ENCODE data around the gene PHC1. TPM values are rescaled to one million over a fixed set of nuclear protein-coding genes. Genes with fewer than 3 reads are reported as not detected.
"Not testable (repeated sequence)": the region's sequence is repeated elsewhere in the genome, so short reads cannot be mapped to it uniquely, and the experiment has no call there.

The PHC1 gene
- total RNA-seq, 1 experiment from 2014 or later = 6.9 TPM

GRCh38 chr12:8934080-8934479 lies 19.8 kb downstream of the PHC1 start:
- BruUV-seq (replicated peaks); ATAC-seq; POLR2A ChIA-PET (ENCODE audit: unreplicated experiment): not testable (repeated sequence)

DNA sequence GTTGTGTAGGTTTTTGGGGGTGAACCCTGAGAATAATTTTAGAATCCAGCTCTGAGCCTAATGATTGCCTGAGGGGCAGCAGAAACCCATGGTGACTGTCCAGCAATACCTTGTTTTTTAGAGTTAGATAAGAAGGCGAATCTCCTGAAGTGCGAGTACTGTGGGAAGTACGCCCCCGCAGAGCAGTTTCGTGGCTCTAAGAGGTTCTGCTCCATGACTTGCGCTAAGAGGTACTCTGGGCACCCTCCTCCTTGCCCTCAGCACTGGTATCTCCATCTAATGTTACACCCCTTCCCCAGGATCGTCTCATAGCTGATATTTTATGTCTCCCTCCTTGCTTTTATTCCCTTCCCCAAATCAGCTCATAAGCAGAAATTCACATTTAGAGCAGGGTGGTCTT lies 22.4 kb downstream of the PHC1 start:
- no peaks in the 10 kb centered on the region for H4K20me1 ChIP-seq (ENCODE audit: low read length)
- H3K4me1 ChIP-seq (ENCODE audit: insufficient read depth, low read length) = no peaks in the 10 kb centered on the region
- no peak overlapping the region for H3K4me3 ChIP-seq (ENCODE audit: low read length)
- no peaks in the 10 kb centered on the region for H3K9me2 ChIP-seq (replicated peaks; ENCODE audit: low read length)
- no peak overlapping the region for H3K27ac ChIP-seq (ENCODE audit: low read length)
- intact Hi-C loops (cut with micrococcal nuclease) = no loop called here
- ChIA-PET CTCF (no interaction called here), POLR2A (ENCODE audit: unreplicated experiment) (no interaction called here)
- no peaks in the 10 kb centered on the region for H3K79me2 ChIP-seq (ENCODE audit: low read length)
- H3K9ac ChIP-seq (ENCODE audit: low read length) = no peak overlapping the region
- TF ChIP-seq EZH2phosphoT487 (IDR thresholded peaks at IDR 0.05; ENCODE audit: borderline replicate concordance, low read length) = no peak
- no peak for TF ChIP-seq EZH2 (IDR thresholded peaks at IDR 0.05; ENCODE audit: low read length, unreplicated experiment)
- no peak for TF ChIP-seq CTCF (conservative IDR thresholded peaks at IDR 0.05; ENCODE audit: low read depth, low read length)
- no peak overlapping the region for H2AFZ ChIP-seq (ENCODE audit: low read length)
- H3F3A ChIP-seq (ENCODE audit: low read length, unreplicated experiment) = no peaks in the 10 kb centered on the region
- no peak for DNase-seq
- H3K36me3 ChIP-seq (ENCODE audit: low read depth, low read length) = peaks cover 5% of the 10 kb centered on the region; the same call in 1 of the 2 replicates
- no TSS peak for BruUV-seq (replicated peaks)
- no peak overlapping the region for H3K4me2 ChIP-seq (ENCODE audit: low read length)
- H3K9me3 ChIP-seq (ENCODE audit: low read length) = no peaks in the 10 kb centered on the region
- no peak for ATAC-seq
- H3K27me3 ChIP-seq (ENCODE audit: low read length) = no peaks in the 10 kb centered on the region

More at GRCh38 chr12:8934080-8934479, 19.8 kb downstream of the PHC1 start:
- H3K9me3 ChIP-seq (ENCODE audit: low read length); H4K20me1 ChIP-seq (ENCODE audit: low read length); H3K9me2 ChIP-seq (replicated peaks; ENCODE audit: low read length); intact Hi-C loops (cut with micrococcal nuclease); H3K4me1 ChIP-seq (ENCODE audit: insufficient read depth, low read length); H3F3A ChIP-seq (ENCODE audit: low read length, unreplicated experiment); H2AFZ ChIP-seq (ENCODE audit: low read length); H3K4me2 ChIP-seq (ENCODE audit: low read length); H3K27me3 ChIP-seq (ENCODE audit: low read length); H3K79me2 ChIP-seq (ENCODE audit: low read length); H3K27ac ChIP-seq (ENCODE audit: low read length); DNase-seq; H3K9ac ChIP-seq (ENCODE audit: low read length); H3K4me3 ChIP-seq (ENCODE audit: low read length); H3K36me3 ChIP-seq (ENCODE audit: low read depth, low read length); CTCF ChIA-PET: not testable (repeated sequence)

DNA sequence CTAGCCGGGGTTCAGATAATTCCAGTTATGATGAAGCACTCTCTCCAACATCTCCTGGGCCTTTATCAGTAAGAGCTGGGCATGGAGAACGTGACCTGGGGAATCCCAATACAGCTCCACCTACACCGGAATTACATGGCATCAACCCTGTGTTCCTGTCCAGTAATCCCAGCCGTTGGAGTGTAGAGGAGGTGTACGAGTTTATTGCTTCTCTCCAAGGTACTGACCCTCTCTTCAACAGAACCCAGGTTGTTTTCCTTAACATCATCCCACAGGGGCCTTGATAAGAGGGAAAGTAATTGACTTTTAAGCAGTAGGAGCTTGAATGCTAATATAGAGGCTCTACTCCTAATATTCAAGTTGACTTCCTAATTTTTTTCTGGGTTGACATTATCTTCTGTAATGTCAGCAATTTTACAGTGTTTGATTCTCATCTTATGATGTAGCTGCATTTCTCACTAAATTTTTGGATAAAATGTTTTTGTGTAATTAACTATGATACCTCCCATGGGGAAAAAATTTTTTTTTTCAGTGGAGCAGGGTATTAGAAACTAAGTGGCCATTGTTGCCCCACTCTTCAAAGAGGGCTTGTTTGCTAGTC lies 23.6 kb downstream of the PHC1 start:
- DNase-seq; H3K27me3 ChIP-seq (ENCODE audit: low read length); H3K36me3 ChIP-seq (ENCODE audit: low read depth, low read length); H3K4me3 ChIP-seq (ENCODE audit: low read length); H3K79me2 ChIP-seq (ENCODE audit: low read length); POLR2A ChIA-PET (ENCODE audit: unreplicated experiment); H2AFZ ChIP-seq (ENCODE audit: low read length); H3K9me2 ChIP-seq (replicated peaks; ENCODE audit: low read length); H3K9ac ChIP-seq (ENCODE audit: low read length); H3F3A ChIP-seq (ENCODE audit: low read length, unreplicated experiment); H4K20me1 ChIP-seq (ENCODE audit: low read length); ATAC-seq; BruUV-seq (replicated peaks); H3K27ac ChIP-seq (ENCODE audit: low read length); H3K4me1 ChIP-seq (ENCODE audit: insufficient read depth, low read length); H3K9me3 ChIP-seq (ENCODE audit: low read length); intact Hi-C loops (cut with micrococcal nuclease); H3K4me2 ChIP-seq (ENCODE audit: low read length): not testable (repeated sequence)
- CTCF ChIA-PET = interaction anchor here (1.0 kb wide), 1 partner anchor 12 kb away, joined by 3 read pairs; the partner anchor contains the start of gene M6PR
